Measurements from ENCODE around the gene WNT9B. TPM values are rescaled to one million over a fixed set of nuclear protein-coding genes. Genes with fewer than 3 reads are reported as not detected.

The WNT9B gene
- total RNA-seq, 1 donor from 2014 or later = not detected

DNA sequence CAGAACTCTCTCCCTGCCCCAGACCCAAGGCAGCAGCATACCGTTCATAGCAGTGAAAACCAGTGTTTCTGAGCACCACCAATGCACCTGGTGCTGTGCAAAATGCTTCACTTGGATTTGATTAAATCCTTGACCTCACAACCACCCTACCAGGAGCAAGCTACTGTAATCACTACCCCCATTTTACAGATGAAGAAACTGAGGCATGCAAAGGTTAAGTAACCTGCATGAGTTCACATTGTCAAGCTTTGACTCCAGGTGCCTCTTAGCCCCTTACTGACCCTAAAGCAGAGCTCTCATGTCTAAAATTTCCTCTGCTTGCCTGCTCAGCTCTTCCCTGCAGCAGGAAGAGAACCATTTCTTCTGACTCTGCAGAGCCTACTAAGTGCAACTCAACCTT is 37.3 kb downstream of the WNT9B start:
- H3K9ac ChIP-seq (ENCODE audit: low read depth in 1 of 3, low read length in 3 of 3) = no peak overlapping the region
- no peak overlapping the region for H3K27ac ChIP-seq (ENCODE audit: low read depth, low read length)
- H3K9me3 ChIP-seq (ENCODE audit: control insufficient read depth in 3 of 3, low read length in 3 of 3) = no peaks in the 10 kb centered on the region
- H3K27me3 ChIP-seq (ENCODE audit: control insufficient read depth in 3 of 3, insufficient read depth in 3 of 3, low read length in 3 of 3) = peaks cover 28 to 49% (median 47%) of the 10 kb centered on the region in 3 donors
- H3K4me1 ChIP-seq (ENCODE audit: control insufficient read depth in 3 of 3, insufficient read depth in 3 of 3, low read length in 3 of 3) = no peaks in the 10 kb centered on the region
- H3K4me3 ChIP-seq (ENCODE audit: low read length in 3 of 3) = no peak overlapping the region
- H3K36me3 ChIP-seq (ENCODE audit: control insufficient read depth in 3 of 3, insufficient read depth in 3 of 3, low read length in 3 of 3) = no peaks in the 10 kb centered on the region

DNA sequence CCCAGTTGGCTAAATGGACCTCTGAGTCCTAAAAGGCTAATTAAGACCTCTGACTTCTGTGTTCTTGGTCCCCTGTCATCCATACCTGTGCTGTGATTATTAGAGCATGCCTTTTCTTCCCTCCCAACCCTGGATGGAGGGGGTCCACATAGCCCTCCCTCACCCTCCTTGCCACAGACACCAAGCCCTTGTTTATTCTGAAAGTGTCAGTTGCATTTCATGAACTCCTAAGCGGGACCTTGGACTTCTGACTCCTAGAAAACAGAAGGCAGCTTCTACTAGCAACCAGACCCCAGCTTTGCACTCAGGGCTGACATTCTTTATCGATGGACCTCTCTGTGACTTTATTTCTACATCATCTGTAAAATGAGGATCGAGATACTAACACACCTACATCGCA is 38.1 kb downstream of the WNT9B start:
- Histone ChIP-seq H3K4me3 (ENCODE audit: low read length in 3 of 3) (no peak overlapping the region), H3K27me3 (ENCODE audit: control insufficient read depth in 3 of 3, insufficient read depth in 3 of 3, low read length in 3 of 3) (peaks cover 33 to 46% (median 46%) of the 10 kb centered on the region in 3 donors), H3K4me1 (ENCODE audit: control insufficient read depth in 3 of 3, insufficient read depth in 3 of 3, low read length in 3 of 3) (no peaks in the 10 kb centered on the region), H3K27ac (ENCODE audit: low read depth, low read length) (no peak overlapping the region), H3K36me3 (ENCODE audit: control insufficient read depth in 3 of 3, insufficient read depth in 3 of 3, low read length in 3 of 3) (no peaks in the 10 kb centered on the region), H3K9me3 (ENCODE audit: control insufficient read depth in 3 of 3, low read length in 3 of 3) (no peaks in the 10 kb centered on the region), H3K9ac (ENCODE audit: low read depth in 1 of 3, low read length in 3 of 3) (no peak overlapping the region)

DNA sequence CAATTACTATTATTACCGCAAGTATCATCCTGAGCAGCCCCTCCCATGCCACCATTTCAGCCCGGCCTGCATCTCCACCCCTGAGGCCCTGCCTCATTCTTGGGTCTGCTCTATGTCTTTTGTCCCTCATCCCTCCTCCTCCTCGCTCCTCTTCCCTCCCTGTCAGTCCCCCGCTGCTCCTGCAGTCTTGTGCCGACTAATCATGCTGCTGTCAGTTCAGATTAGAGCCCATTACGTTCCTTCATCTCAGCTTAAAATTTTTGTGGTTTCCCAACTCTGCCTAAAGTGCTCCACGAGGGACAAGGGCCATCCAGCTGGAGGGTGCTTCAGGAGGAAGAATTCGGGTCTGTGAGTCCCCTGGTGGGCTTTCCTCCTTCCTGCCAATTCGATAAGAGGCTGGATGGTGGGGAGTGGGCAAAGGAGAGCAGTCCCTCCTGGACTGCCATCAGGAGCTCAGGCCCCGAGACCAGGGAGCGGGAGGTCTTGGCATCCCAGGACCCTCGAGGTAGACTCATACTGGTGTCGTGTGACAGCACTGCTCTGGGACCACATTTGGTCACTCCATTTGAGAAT is 38.7 kb downstream of the WNT9B start:
- no peaks in the 10 kb centered on the region for H3K4me1 ChIP-seq (ENCODE audit: control insufficient read depth in 3 of 3, insufficient read depth in 3 of 3, low read length in 3 of 3)
- no peaks in the 10 kb centered on the region for H3K9me3 ChIP-seq (ENCODE audit: control insufficient read depth in 3 of 3, low read length in 3 of 3)
- H3K36me3 ChIP-seq (ENCODE audit: control insufficient read depth in 3 of 3, insufficient read depth in 3 of 3, low read length in 3 of 3) = no peaks in the 10 kb centered on the region
- no peak overlapping the region for H3K9ac ChIP-seq (ENCODE audit: low read depth in 1 of 3, low read length in 3 of 3)
- no peak overlapping the region for H3K4me3 ChIP-seq (ENCODE audit: low read length in 3 of 3)
- no peak overlapping the region for H3K27ac ChIP-seq (ENCODE audit: low read depth, low read length)
- peaks cover 34 to 47% (median 45%) of the 10 kb centered on the region in 3 donors for H3K27me3 ChIP-seq (ENCODE audit: control insufficient read depth in 3 of 3, insufficient read depth in 3 of 3, low read length in 3 of 3)

DNA sequence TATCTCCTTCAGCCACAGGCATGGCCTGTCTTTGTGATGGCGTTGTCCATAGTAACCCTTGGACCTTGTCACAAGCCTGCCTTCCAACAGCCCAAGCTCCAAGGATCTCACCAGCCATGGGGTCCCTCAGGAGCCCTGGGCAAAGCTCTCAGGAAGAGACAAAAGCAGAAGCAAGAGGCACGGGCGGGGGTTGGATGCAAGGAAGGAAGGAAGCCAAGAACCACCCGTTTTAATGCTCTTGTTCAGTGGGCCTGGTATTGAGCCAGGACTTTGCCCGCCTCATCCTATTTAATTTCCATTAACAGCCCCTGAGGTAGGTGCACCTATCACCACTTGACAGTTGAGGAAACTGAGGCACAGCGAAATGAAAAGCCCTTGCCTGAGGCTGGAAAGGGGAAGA is 39.3 kb downstream of the WNT9B start:
- Histone ChIP-seq H3K4me3 (ENCODE audit: low read length in 3 of 3) (no peak overlapping the region), H3K4me1 (ENCODE audit: control insufficient read depth in 3 of 3, insufficient read depth in 3 of 3, low read length in 3 of 3) (no peaks in the 10 kb centered on the region), H3K27ac (ENCODE audit: low read depth, low read length) (no peak overlapping the region), H3K27me3 (ENCODE audit: control insufficient read depth in 3 of 3, insufficient read depth in 3 of 3, low read length in 3 of 3) (peaks cover 35 to 47% (median 42%) of the 10 kb centered on the region in 3 donors), H3K9ac (ENCODE audit: low read depth in 1 of 3, low read length in 3 of 3) (no peak overlapping the region), H3K9me3 (ENCODE audit: control insufficient read depth in 3 of 3, low read length in 3 of 3) (no peaks in the 10 kb centered on the region), H3K36me3 (ENCODE audit: control insufficient read depth in 3 of 3, insufficient read depth in 3 of 3, low read length in 3 of 3) (no peaks in the 10 kb centered on the region)

DNA sequence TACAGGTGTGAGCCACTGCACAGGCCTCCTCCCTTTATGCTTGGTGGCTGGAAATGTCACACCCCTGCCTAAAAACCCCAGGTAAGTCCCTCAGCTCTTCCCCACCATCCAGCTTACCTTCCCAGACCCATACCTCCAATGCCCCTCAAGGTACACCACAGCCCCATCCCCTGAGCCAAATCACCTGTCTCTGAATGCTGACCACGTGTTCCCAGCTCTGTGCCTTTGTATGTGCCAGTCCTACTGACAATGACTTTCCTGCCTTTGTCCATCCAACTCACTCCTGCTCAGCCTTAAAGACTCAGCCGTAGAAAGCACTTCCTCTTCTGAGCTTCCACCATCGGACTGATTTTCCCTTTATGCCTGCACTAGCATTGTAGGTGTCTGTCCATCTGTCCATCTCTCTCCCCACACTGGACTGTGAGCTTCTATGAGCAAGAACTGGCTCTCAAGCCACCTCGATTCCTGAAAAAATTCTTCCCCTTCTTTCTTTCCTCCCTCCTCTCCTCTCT is 40.9 kb downstream of the WNT9B start:
- H3K27me3 ChIP-seq (ENCODE audit: control insufficient read depth in 3 of 3, insufficient read depth in 3 of 3, low read length in 3 of 3) = peaks cover 30 to 43% (median 41%) of the 10 kb centered on the region in 3 donors
- H3K36me3 ChIP-seq (ENCODE audit: control insufficient read depth in 3 of 3, insufficient read depth in 3 of 3, low read length in 3 of 3) = no peaks in the 10 kb centered on the region
- no peak overlapping the region for H3K27ac ChIP-seq (ENCODE audit: low read depth, low read length)
- no peak overlapping the region for H3K9ac ChIP-seq (ENCODE audit: low read depth in 1 of 3, low read length in 3 of 3)
- no peak overlapping the region for H3K4me3 ChIP-seq (ENCODE audit: low read length in 3 of 3)
- H3K4me1 ChIP-seq (ENCODE audit: control insufficient read depth in 3 of 3, insufficient read depth in 3 of 3, low read length in 3 of 3) = no peaks in the 10 kb centered on the region
- no peaks in the 10 kb centered on the region for H3K9me3 ChIP-seq (ENCODE audit: control insufficient read depth in 3 of 3, low read length in 3 of 3)

DNA sequence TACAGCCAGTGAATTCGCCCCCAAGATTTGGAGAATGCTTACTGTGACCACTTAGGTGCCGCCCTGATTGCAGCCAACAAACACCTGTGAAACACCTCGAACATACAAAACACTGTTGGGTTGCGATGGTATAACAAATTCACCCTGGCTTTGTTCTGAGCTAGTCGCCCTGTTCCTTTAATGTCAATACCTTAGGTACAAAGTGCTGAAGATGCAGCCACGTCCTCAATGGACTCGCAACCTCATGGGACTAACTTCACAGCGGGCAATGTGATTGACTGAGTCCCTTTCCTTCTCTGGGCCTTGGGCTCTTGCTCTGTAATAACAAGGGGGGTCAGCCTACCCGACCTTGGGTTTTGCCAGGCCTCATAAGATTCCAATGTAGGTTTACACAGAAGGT is 42.6 kb downstream of the WNT9B start:
- no peaks in the 10 kb centered on the region for H3K4me1 ChIP-seq (ENCODE audit: control insufficient read depth in 3 of 3, insufficient read depth in 3 of 3, low read length in 3 of 3)
- no peak overlapping the region for H3K4me3 ChIP-seq (ENCODE audit: low read length in 3 of 3)
- H3K9ac ChIP-seq (ENCODE audit: low read depth in 1 of 3, low read length in 3 of 3) = no peak overlapping the region
- H3K9me3 ChIP-seq (ENCODE audit: control insufficient read depth in 3 of 3, low read length in 3 of 3) = no peaks in the 10 kb centered on the region
- H3K36me3 ChIP-seq (ENCODE audit: control insufficient read depth in 3 of 3, insufficient read depth in 3 of 3, low read length in 3 of 3) = no peaks in the 10 kb centered on the region
- peaks cover 30 to 43% (median 39%) of the 10 kb centered on the region in 3 donors for H3K27me3 ChIP-seq (ENCODE audit: control insufficient read depth in 3 of 3, insufficient read depth in 3 of 3, low read length in 3 of 3)
- H3K27ac ChIP-seq (ENCODE audit: low read depth, low read length) = no peak overlapping the region

DNA sequence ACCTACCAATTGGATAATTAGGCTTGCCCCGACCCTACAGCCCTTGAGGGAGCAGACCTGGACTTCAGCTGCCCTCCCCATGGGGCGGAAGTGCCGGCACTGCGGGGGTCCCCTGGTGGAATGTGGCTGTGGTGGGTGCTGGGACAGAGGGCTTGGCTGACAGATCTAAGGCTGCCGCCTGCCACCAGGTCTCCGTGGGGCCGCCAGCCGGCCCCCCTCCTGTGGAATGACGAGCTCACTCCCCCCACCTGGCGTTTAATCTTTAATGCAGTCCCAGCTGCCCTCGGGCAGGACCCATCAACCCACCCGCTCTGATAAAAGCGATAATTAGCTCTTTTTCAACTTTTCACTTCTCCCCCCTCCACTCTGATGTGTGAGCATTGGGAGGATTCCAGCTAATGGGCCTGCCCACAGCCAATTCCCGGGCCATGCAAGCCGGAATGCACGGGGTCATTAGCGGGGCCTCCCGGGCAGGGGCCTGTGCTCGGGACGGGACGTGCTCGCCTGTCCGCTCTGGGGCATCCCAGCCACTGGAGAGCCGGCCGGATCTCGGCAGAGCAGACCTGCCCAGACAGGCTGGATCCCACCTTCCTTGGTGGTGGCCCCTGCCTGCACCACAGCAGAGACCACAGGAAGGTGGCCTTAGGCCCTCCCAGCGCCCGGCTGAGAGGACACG is 43.2 kb downstream of the WNT9B start:
- no peaks in the 10 kb centered on the region for H3K4me1 ChIP-seq (ENCODE audit: control insufficient read depth in 3 of 3, insufficient read depth in 3 of 3, low read length in 3 of 3)
- H3K27ac ChIP-seq (ENCODE audit: low read depth, low read length) = no peak overlapping the region
- H3K9ac ChIP-seq (ENCODE audit: low read depth in 1 of 3, low read length in 3 of 3) = no peak overlapping the region
- H3K27me3 ChIP-seq (ENCODE audit: control insufficient read depth in 3 of 3, insufficient read depth in 3 of 3, low read length in 3 of 3) = peaks cover 26 to 40% (median 33%) of the 10 kb centered on the region in 3 donors
- no peaks in the 10 kb centered on the region for H3K9me3 ChIP-seq (ENCODE audit: control insufficient read depth in 3 of 3, low read length in 3 of 3)
- H3K36me3 ChIP-seq (ENCODE audit: control insufficient read depth in 3 of 3, insufficient read depth in 3 of 3, low read length in 3 of 3) = no peaks in the 10 kb centered on the region
- H3K4me3 ChIP-seq (ENCODE audit: low read length in 3 of 3) = no peak overlapping the region

DNA sequence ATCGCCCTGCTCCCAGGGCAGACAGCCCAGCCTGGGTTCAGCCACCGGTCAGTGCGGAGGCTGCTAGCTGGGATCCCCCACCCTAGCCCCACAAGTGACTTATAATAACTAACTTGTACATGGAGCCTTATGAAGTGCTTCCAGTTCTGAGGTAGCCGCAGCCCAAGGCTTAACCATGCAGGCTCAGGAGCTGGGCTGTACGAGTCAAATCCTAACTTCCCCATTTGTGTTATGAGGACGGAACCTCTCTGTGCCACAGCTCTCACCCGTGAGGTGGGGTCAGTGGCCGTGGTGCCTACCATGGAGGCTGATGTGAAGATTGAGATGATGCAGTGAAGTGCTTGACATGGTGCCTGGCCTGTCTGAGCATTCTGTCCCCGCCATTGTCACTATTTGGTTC is 43.8 kb downstream of the WNT9B start:
- H3K9ac ChIP-seq (ENCODE audit: low read depth in 1 of 3, low read length in 3 of 3) = no peak overlapping the region
- H3K27ac ChIP-seq (ENCODE audit: low read depth, low read length) = no peak overlapping the region
- no peaks in the 10 kb centered on the region for H3K9me3 ChIP-seq (ENCODE audit: control insufficient read depth in 3 of 3, low read length in 3 of 3)
- H3K4me3 ChIP-seq (ENCODE audit: low read length in 3 of 3) = no peak overlapping the region
- H3K4me1 ChIP-seq (ENCODE audit: control insufficient read depth in 3 of 3, insufficient read depth in 3 of 3, low read length in 3 of 3) = no peaks in the 10 kb centered on the region
- H3K27me3 ChIP-seq (ENCODE audit: control insufficient read depth in 3 of 3, insufficient read depth in 3 of 3, low read length in 3 of 3) = peaks cover 21 to 35% (median 29%) of the 10 kb centered on the region in 3 donors
- H3K36me3 ChIP-seq (ENCODE audit: control insufficient read depth in 3 of 3, insufficient read depth in 3 of 3, low read length in 3 of 3) = no peaks in the 10 kb centered on the region

DNA sequence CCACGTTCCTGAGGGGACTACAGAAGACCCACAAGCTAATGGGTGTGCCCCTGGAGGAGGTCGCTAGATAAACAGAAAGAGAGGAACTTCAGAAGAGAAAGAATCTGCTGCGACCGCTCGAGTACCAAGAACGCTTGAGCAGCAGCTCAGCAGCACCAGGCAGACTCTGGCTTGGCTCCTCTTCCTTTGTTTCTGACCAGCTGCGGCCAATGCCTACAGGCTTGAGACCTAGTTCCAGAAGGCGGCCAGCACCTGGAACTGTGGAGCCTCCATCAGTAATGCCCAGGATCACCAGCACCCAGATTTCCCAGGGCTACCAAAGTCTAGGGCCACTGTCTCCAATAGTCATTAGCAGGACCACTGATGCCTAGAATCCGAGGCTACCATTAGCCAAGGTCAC is 45.6 kb downstream of the WNT9B start:
- Histone ChIP-seq H3K27me3 (ENCODE audit: control insufficient read depth in 3 of 3, insufficient read depth in 3 of 3, low read length in 3 of 3) (peaks cover 17 to 21% (median 17%) of the 10 kb centered on the region in 3 donors), H3K4me3 (ENCODE audit: low read length in 3 of 3) (no peak overlapping the region), H3K9me3 (ENCODE audit: control insufficient read depth in 3 of 3, low read length in 3 of 3) (no peaks in the 10 kb centered on the region)

DNA sequence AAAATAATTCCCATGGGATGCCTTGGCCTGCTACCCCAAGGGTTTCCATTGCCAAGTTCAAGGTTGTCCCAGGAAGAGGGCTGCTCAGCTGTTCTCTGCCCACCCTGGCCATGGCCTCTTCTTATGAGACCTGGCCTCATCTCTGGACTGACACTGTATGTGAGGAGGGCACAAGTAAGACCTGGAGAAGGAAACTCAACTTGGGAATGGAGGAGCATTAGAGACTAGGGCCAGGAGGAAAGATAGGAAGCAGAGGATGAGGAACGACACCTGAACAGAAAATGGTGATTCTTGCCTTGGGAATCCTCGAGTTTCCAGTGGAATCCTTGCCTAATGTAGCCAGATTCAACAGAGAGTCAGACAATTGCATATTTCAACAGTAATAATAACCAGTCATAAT is 47.0 kb downstream of the WNT9B start:
- no peaks in the 10 kb centered on the region for H3K4me1 ChIP-seq (ENCODE audit: control insufficient read depth in 3 of 3, insufficient read depth in 3 of 3, low read length in 3 of 3)
- no peaks in the 10 kb centered on the region for H3K36me3 ChIP-seq (ENCODE audit: control insufficient read depth in 3 of 3, insufficient read depth in 3 of 3, low read length in 3 of 3)
- no peaks in the 10 kb centered on the region for H3K9me3 ChIP-seq (ENCODE audit: control insufficient read depth in 3 of 3, low read length in 3 of 3)
- H3K4me3 ChIP-seq (ENCODE audit: low read length in 3 of 3) = no peak overlapping the region
- peaks cover 12 to 17% (median 14%) of the 10 kb centered on the region in 3 donors for H3K27me3 ChIP-seq (ENCODE audit: control insufficient read depth in 3 of 3, insufficient read depth in 3 of 3, low read length in 3 of 3)
- no peak overlapping the region for H3K9ac ChIP-seq (ENCODE audit: low read depth in 1 of 3, low read length in 3 of 3)
- no peak overlapping the region for H3K27ac ChIP-seq (ENCODE audit: low read depth, low read length)

More for the DNA sequence above, 45.6 kb downstream of the WNT9B start:
- Histone ChIP-seq H3K36me3 (ENCODE audit: control insufficient read depth in 3 of 3, insufficient read depth in 3 of 3, low read length in 3 of 3) (no peaks in the 10 kb centered on the region), H3K9ac (ENCODE audit: low read depth in 1 of 3, low read length in 3 of 3) (no peak overlapping the region), H3K27ac (ENCODE audit: low read depth, low read length) (no peak overlapping the region), H3K4me1 (ENCODE audit: control insufficient read depth in 3 of 3, insufficient read depth in 3 of 3, low read length in 3 of 3) (no peaks in the 10 kb centered on the region)
